ENCODE measurements around the gene ERC1.
"Not testable (repeated sequence)": the region's sequence is repeated elsewhere in the genome, so short reads cannot be mapped to it uniquely, and the experiment has no call there.

ERC1 gene

GRCh38 chr12:1019283-1019682 lies 28.3 kb downstream of the ERC1 start:
- no peaks in the 10 kb centered on the region for H3K27me3 ChIP-seq (ENCODE audit: low read depth)
- H3K4me3 ChIP-seq: no peak overlapping the region
- H3K9me3 ChIP-seq: no peaks in the 10 kb centered on the region
- H3K4me1 ChIP-seq: no peaks in the 10 kb centered on the region
- H3K36me3 ChIP-seq (replicated peaks): no peaks in the 10 kb centered on the region
- in situ Hi-C loops (cut with MboI; ENCODE audit: low sequenced_read_pairs): no loop called here
- no peak for DNase-seq (ENCODE audit: low spot score in 2 of 2)

GRCh38 chr12:1020389-1020788 lies 29.4 kb downstream of the ERC1 start:
- no peaks in the 10 kb centered on the region for H3K27me3 ChIP-seq (ENCODE audit: low read depth)
- no peak overlapping the region for H3K4me3 ChIP-seq
- DNase-seq (ENCODE audit: low spot score in 2 of 2): no peak
- H3K4me1 ChIP-seq: no peaks in the 10 kb centered on the region
- H3K36me3 ChIP-seq (replicated peaks): no peaks in the 10 kb centered on the region
- H3K9me3 ChIP-seq: no peaks in the 10 kb centered on the region
- in situ Hi-C loops (cut with MboI; ENCODE audit: low sequenced_read_pairs): no loop called here

GRCh38 chr12:1022032-1022970 lies 31.3 kb downstream of the ERC1 start:
- no peak for DNase-seq (ENCODE audit: low spot score in 2 of 2)
- in situ Hi-C loops (cut with MboI; ENCODE audit: low sequenced_read_pairs): no loop called here
- no peaks in the 10 kb centered on the region; the same call in 1 of the 2 replicates for H3K36me3 ChIP-seq (replicated peaks)

GRCh38 chr12:1030779-1031178 lies 39.8 kb downstream of the ERC1 start:
- no peaks in the 10 kb centered on the region for H3K27me3 ChIP-seq (ENCODE audit: low read depth)
- H3K4me3 ChIP-seq: no peak overlapping the region
- no peak for DNase-seq (ENCODE audit: low spot score in 2 of 2)
- no peaks in the 10 kb centered on the region; the same call in 1 of the 2 replicates for H3K36me3 ChIP-seq (replicated peaks)
- in situ Hi-C loops (cut with MboI; ENCODE audit: low sequenced_read_pairs): no loop called here
- H3K4me1 ChIP-seq: peaks cover 2% of the 10 kb centered on the region; the same call in 1 of the 2 replicates
- no peaks in the 10 kb centered on the region for H3K9me3 ChIP-seq

More at GRCh38 chr12:1022032-1022970, 31.3 kb downstream of the ERC1 start:
- H3K9me3 ChIP-seq: no peaks in the 10 kb centered on the region
- H3K4me1 ChIP-seq: no peaks in the 10 kb centered on the region
- no peak overlapping the region for H3K4me3 ChIP-seq
- H3K27me3 ChIP-seq (ENCODE audit: low read depth): no peaks in the 10 kb centered on the region

GRCh38 chr12:1034243-1034642 lies 43.2 kb downstream of the ERC1 start:
- no peaks in the 10 kb centered on the region for H3K9me3 ChIP-seq
- H3K36me3 ChIP-seq (replicated peaks): 0 out of 2 replicates have a peak, but pooled peaks cover 4% of the 10 kb centered on the region
- no peak for DNase-seq (ENCODE audit: low spot score in 2 of 2)
- in situ Hi-C loops (cut with MboI; ENCODE audit: low sequenced_read_pairs): no loop called here
- no peaks in the 10 kb centered on the region for H3K27me3 ChIP-seq (ENCODE audit: low read depth)
- H3K4me3 ChIP-seq: no peak overlapping the region
- H3K4me1 ChIP-seq: peaks cover 2% of the 10 kb centered on the region; the same call in 1 of the 2 replicates

GRCh38 chr12:1034751-1035457 lies 43.9 kb downstream of the ERC1 start:
- no peak for DNase-seq (ENCODE audit: low spot score in 2 of 2)
- 0 out of 2 replicates have a peak, but pooled peaks cover 4% of the 10 kb centered on the region for H3K36me3 ChIP-seq (replicated peaks)
- no peaks in the 10 kb centered on the region for H3K9me3 ChIP-seq
- no peak overlapping the region for H3K4me3 ChIP-seq
- in situ Hi-C loops (cut with MboI; ENCODE audit: low sequenced_read_pairs): no loop called here
- no peaks in the 10 kb centered on the region for H3K27me3 ChIP-seq (ENCODE audit: low read depth)
- peaks cover 2% of the 10 kb centered on the region; the same call in 1 of the 2 replicates for H3K4me1 ChIP-seq

GRCh38 chr12:1041478-1041877 lies 50.5 kb downstream of the ERC1 start:
- no peaks in the 10 kb centered on the region for H3K9me3 ChIP-seq
- H3K4me1 ChIP-seq: no peaks in the 10 kb centered on the region
- no peak for DNase-seq (ENCODE audit: low spot score in 2 of 2)
- H3K36me3 ChIP-seq (replicated peaks): peaks cover 7% of the 10 kb centered on the region
- H3K27me3 ChIP-seq (ENCODE audit: low read depth): no peaks in the 10 kb centered on the region
- in situ Hi-C loops (cut with MboI; ENCODE audit: low sequenced_read_pairs): no loop called here
- no peak overlapping the region for H3K4me3 ChIP-seq

- no peaks in the 10 kb centered on the region for H3K9me3 ChIP-seq
- no peak for DNase-seq (ENCODE audit: low spot score in 2 of 2)
- in situ Hi-C loops (cut with MboI; ENCODE audit: low sequenced_read_pairs): no loop called here
- no peak overlapping the region for H3K4me3 ChIP-seq
- H3K27me3 ChIP-seq (ENCODE audit: low read depth): no peaks in the 10 kb centered on the region
- peaks cover 3% of the 10 kb centered on the region for H3K36me3 ChIP-seq (replicated peaks)
- no peaks in the 10 kb centered on the region for H3K4me1 ChIP-seq
These were observed 53.2 kb downstream of the ERC1 start for GRCh38 chr12:1044199-1044598.

- in situ Hi-C loops (cut with MboI; ENCODE audit: low sequenced_read_pairs): no loop called here
- Histone ChIP-seq H3K4me3 (no peak overlapping the region), H3K36me3 (replicated peaks) (peaks cover 3% of the 10 kb centered on the region), H3K4me1 (no peaks in the 10 kb centered on the region), H3K27me3 (ENCODE audit: low read depth) (no peaks in the 10 kb centered on the region), H3K9me3 (no peaks in the 10 kb centered on the region)
- no peak for DNase-seq (ENCODE audit: low spot score in 2 of 2)
These were observed 53.7 kb downstream of the ERC1 start for GRCh38 chr12:1044696-1045095.

- Histone ChIP-seq H3K9me3 (no peaks in the 10 kb centered on the region), H3K4me3 (no peak overlapping the region), H3K4me1 (no peaks in the 10 kb centered on the region), H3K36me3 (replicated peaks) (no peaks in the 10 kb centered on the region; the same call in 1 of the 2 replicates), H3K27me3 (ENCODE audit: low read depth) (no peaks in the 10 kb centered on the region)
- no peak for DNase-seq (ENCODE audit: low spot score in 2 of 2)
- in situ Hi-C loops (cut with MboI; ENCODE audit: low sequenced_read_pairs): no loop called here
These were observed 55.7 kb downstream of the ERC1 start for GRCh38 chr12:1046727-1047126.

GRCh38 chr12:1047898-1048660 lies 57.1 kb downstream of the ERC1 start:
- in situ Hi-C loops (cut with MboI; ENCODE audit: low sequenced_read_pairs): no loop called here
- no peak for DNase-seq (ENCODE audit: low spot score in 2 of 2)
- Histone ChIP-seq H3K4me1 (peaks cover 10% of the 10 kb centered on the region), H3K4me3 (no peak overlapping the region), H3K27me3 (ENCODE audit: low read depth) (no peaks in the 10 kb centered on the region), H3K9me3 (no peaks in the 10 kb centered on the region), H3K36me3 (replicated peaks) (no peaks in the 10 kb centered on the region; the same call in 1 of the 2 replicates)

- no peak for DNase-seq (ENCODE audit: low spot score in 2 of 2)
- Histone ChIP-seq H3K27me3 (ENCODE audit: low read depth) (no peaks in the 10 kb centered on the region), H3K9me3 (no peaks in the 10 kb centered on the region), H3K4me3 (no peak overlapping the region), H3K36me3 (replicated peaks) (no peaks in the 10 kb centered on the region; the same call in 1 of the 2 replicates), H3K4me1 (peaks cover 30% of the 10 kb centered on the region)
- in situ Hi-C loops (cut with MboI; ENCODE audit: low sequenced_read_pairs): no loop called here
These were observed 59.2 kb downstream of the ERC1 start for GRCh38 chr12:1050059-1050707.

- H3K4me3 ChIP-seq: not testable (repeated sequence)
- H3K4me1 ChIP-seq: peaks cover 38% of the 10 kb centered on the region
These were observed 60.6 kb downstream of the ERC1 start for GRCh38 chr12:1051672-1052071.

More at GRCh38 chr12:1051672-1052071, 60.6 kb downstream of the ERC1 start:
- H3K27me3 ChIP-seq (ENCODE audit: low read depth); in situ Hi-C loops (cut with MboI; ENCODE audit: low sequenced_read_pairs); DNase-seq (ENCODE audit: low spot score in 2 of 2); H3K9me3 ChIP-seq; H3K36me3 ChIP-seq (replicated peaks): not testable (repeated sequence)

Measured in HAP-1 (cell line).